Measurements from ENCODE around the gene SCYL3. TPM values are rescaled to one million over a fixed set of nuclear protein-coding genes. Genes with fewer than 3 reads are reported as not detected.

Gene SCYL3
- polyA plus RNA-seq, 4 donors: 4.4 to 15.3 (median 5.7) TPM

- Histone ChIP-seq H3K9me3 (ENCODE audit: control insufficient read depth in 2 of 2, insufficient read depth in 1 of 2, low read depth in 1 of 2, low read length in 1 of 2) (peaks cover 0 to 4% of the 10 kb centered on the region in 2 donors), H3K36me3 (ENCODE audit: control insufficient read depth in 3 of 3, insufficient read depth in 2 of 3, low read depth in 1 of 3, low read length in 3 of 3) (no peaks in the 10 kb centered on the region), H3K27ac (ENCODE audit: low read depth in 1 of 3, low read length in 2 of 3) (no peak overlapping the region), H3K27me3 (ENCODE audit: control insufficient read depth in 3 of 3, insufficient read depth in 3 of 3, low read length in 3 of 3) (no peaks in the 10 kb centered on the region), H3K4me3 (ENCODE audit: low read depth in 1 of 3, low read length in 3 of 3) (no peak overlapping the region), H3K4me1 (ENCODE audit: control insufficient read depth in 3 of 3, insufficient read depth in 2 of 3, low read depth in 1 of 3, low read length in 2 of 3) (no peaks in the 10 kb centered on the region)
- DNase-seq (no peak), FAIRE-seq (no peak)
- WGBS, 3 donors: 90 to 91% (median 90%) methylated on average over 16 of the region's 16 CpGs
Measured at GRCh38 chr1:169909499-169909898, 15.8 kb upstream of the SCYL3 start.

DNA sequence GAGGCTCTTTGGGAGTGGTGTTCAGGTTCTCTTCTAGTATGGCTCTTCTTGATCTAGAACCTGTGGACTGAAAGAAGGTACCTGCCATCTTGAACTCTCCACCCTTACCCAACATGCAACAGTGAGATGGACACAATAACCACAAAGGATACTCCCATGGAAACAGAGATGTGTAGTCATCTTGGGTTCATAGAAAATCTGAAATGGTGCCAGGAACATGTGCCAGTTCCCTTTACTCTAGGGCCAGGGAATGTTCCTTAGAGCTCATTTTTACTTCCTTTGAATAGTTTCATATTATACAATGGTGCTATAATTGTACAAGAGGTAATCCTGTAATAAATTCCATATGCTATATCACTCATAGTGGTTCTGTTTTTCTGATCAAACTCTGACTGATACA lies 13.2 kb upstream of the SCYL3 start:
- Histone ChIP-seq H3K9me3 (ENCODE audit: control insufficient read depth in 2 of 2, insufficient read depth in 1 of 2, low read depth in 1 of 2, low read length in 1 of 2) (peaks cover 0 to 4% of the 10 kb centered on the region in 2 donors), H3K27ac (ENCODE audit: low read depth in 1 of 3, low read length in 2 of 3) (no peak overlapping the region), H3K27me3 (ENCODE audit: control insufficient read depth in 3 of 3, insufficient read depth in 3 of 3, low read length in 3 of 3) (no peaks in the 10 kb centered on the region), H3K4me3 (ENCODE audit: low read depth in 1 of 3, low read length in 3 of 3) (no peak overlapping the region), H3K36me3 (ENCODE audit: control insufficient read depth in 3 of 3, insufficient read depth in 2 of 3, low read depth in 1 of 3, low read length in 3 of 3) (no peaks in the 10 kb centered on the region), H3K4me1 (ENCODE audit: control insufficient read depth in 3 of 3, insufficient read depth in 2 of 3, low read depth in 1 of 3, low read length in 2 of 3) (peaks cover 0 to 4% (median 0%) of the 10 kb centered on the region in 3 donors)
- DNase-seq (no peak), FAIRE-seq (no peak)

- no peak overlapping the region for H3K27ac ChIP-seq (ENCODE audit: low read depth in 1 of 3, low read length in 2 of 3)
- H3K9me3 ChIP-seq (ENCODE audit: control insufficient read depth in 2 of 2, insufficient read depth in 1 of 2, low read depth in 1 of 2, low read length in 1 of 2): no peaks in the 10 kb centered on the region
- FAIRE-seq (no peak), DNase-seq (no peak)
- 85 to 96% (median 93%) methylated on average over 1 of the region's 1 CpG for WGBS, 3 donors
- no peak overlapping the region for H3K4me3 ChIP-seq (ENCODE audit: low read depth in 1 of 3, low read length in 3 of 3)
- no peaks in the 10 kb centered on the region for H3K36me3 ChIP-seq (ENCODE audit: control insufficient read depth in 3 of 3, insufficient read depth in 2 of 3, low read depth in 1 of 3, low read length in 3 of 3)
- H3K4me1 ChIP-seq (ENCODE audit: control insufficient read depth in 3 of 3, insufficient read depth in 2 of 3, low read depth in 1 of 3, low read length in 2 of 3): peaks cover 0 to 13% (median 2%) of the 10 kb centered on the region in 3 donors
- no peaks in the 10 kb centered on the region for H3K27me3 ChIP-seq (ENCODE audit: control insufficient read depth in 3 of 3, insufficient read depth in 3 of 3, low read length in 3 of 3)
Measured at GRCh38 chr1:169904834-169905233, 11.1 kb upstream of the SCYL3 start.

- Histone ChIP-seq H3K27me3 (ENCODE audit: control insufficient read depth in 3 of 3, insufficient read depth in 3 of 3, low read length in 3 of 3) (peaks cover 0 to 2% (median 0%) of the 10 kb centered on the region in 3 donors), H3K9me3 (ENCODE audit: control insufficient read depth in 2 of 2, insufficient read depth in 1 of 2, low read depth in 1 of 2, low read length in 1 of 2) (no peaks in the 10 kb centered on the region), H3K36me3 (ENCODE audit: control insufficient read depth in 3 of 3, insufficient read depth in 2 of 3, low read depth in 1 of 3, low read length in 3 of 3) (no peaks in the 10 kb centered on the region), H3K4me3 (ENCODE audit: low read depth in 1 of 3, low read length in 3 of 3) (no peak overlapping the region), H3K27ac (ENCODE audit: low read depth in 1 of 3, low read length in 2 of 3) (no peak overlapping the region), H3K4me1 (ENCODE audit: control insufficient read depth in 3 of 3, insufficient read depth in 2 of 3, low read depth in 1 of 3, low read length in 2 of 3) (peaks cover 0 to 13% (median 2%) of the 10 kb centered on the region in 3 donors)
- FAIRE-seq (no peak), DNase-seq (no peak)
- 53 to 58% (median 55%) methylated on average over 5 of the region's 5 CpGs for WGBS, 3 donors
Measured at GRCh38 chr1:169902751-169903150, 9.1 kb upstream of the SCYL3 start.

- Histone ChIP-seq H3K27ac (ENCODE audit: low read depth in 1 of 3, low read length in 2 of 3) (peak overlapping the region in 1 of 3 donors; percentile 55), H3K9me3 (ENCODE audit: control insufficient read depth in 2 of 2, insufficient read depth in 1 of 2, low read depth in 1 of 2, low read length in 1 of 2) (no peaks in the 10 kb centered on the region), H3K4me1 (ENCODE audit: control insufficient read depth in 3 of 3, insufficient read depth in 2 of 3, low read depth in 1 of 3, low read length in 2 of 3) (peaks cover 0 to 13% (median 2%) of the 10 kb centered on the region in 3 donors), H3K36me3 (ENCODE audit: control insufficient read depth in 3 of 3, insufficient read depth in 2 of 3, low read depth in 1 of 3, low read length in 3 of 3) (no peaks in the 10 kb centered on the region), H3K27me3 (ENCODE audit: control insufficient read depth in 3 of 3, insufficient read depth in 3 of 3, low read length in 3 of 3) (peaks cover 0 to 2% (median 0%) of the 10 kb centered on the region in 3 donors), H3K4me3 (ENCODE audit: low read depth in 1 of 3, low read length in 3 of 3) (no peak overlapping the region)
- FAIRE-seq (no peak), DNase-seq (peak; percentile 58 to 67)
Measured at GRCh38 chr1:169901115-169901514, 7.4 kb upstream of the SCYL3 start.

- Histone ChIP-seq H3K4me3 (ENCODE audit: low read depth in 1 of 3, low read length in 3 of 3) (no peak overlapping the region), H3K27ac (ENCODE audit: low read depth in 1 of 3, low read length in 2 of 3) (peak overlapping the region in 1 of 3 donors; percentile 55), H3K9me3 (ENCODE audit: control insufficient read depth in 2 of 2, insufficient read depth in 1 of 2, low read depth in 1 of 2, low read length in 1 of 2) (no peaks in the 10 kb centered on the region), H3K27me3 (ENCODE audit: control insufficient read depth in 3 of 3, insufficient read depth in 3 of 3, low read length in 3 of 3) (peaks cover 0 to 2% (median 0%) of the 10 kb centered on the region in 3 donors), H3K36me3 (ENCODE audit: control insufficient read depth in 3 of 3, insufficient read depth in 2 of 3, low read depth in 1 of 3, low read length in 3 of 3) (no peaks in the 10 kb centered on the region), H3K4me1 (ENCODE audit: control insufficient read depth in 3 of 3, insufficient read depth in 2 of 3, low read depth in 1 of 3, low read length in 2 of 3) (peaks cover 0 to 13% (median 2%) of the 10 kb centered on the region in 3 donors)
- FAIRE-seq (no peak), DNase-seq (peak; percentile 23 to 59)
Measured at GRCh38 chr1:169900571-169900970, 6.9 kb upstream of the SCYL3 start.

- Histone ChIP-seq H3K4me3 (ENCODE audit: low read depth in 1 of 3, low read length in 3 of 3) (no peak overlapping the region), H3K9me3 (ENCODE audit: control insufficient read depth in 2 of 2, insufficient read depth in 1 of 2, low read depth in 1 of 2, low read length in 1 of 2) (no peaks in the 10 kb centered on the region), H3K36me3 (ENCODE audit: control insufficient read depth in 3 of 3, insufficient read depth in 2 of 3, low read depth in 1 of 3, low read length in 3 of 3) (no peaks in the 10 kb centered on the region), H3K27me3 (ENCODE audit: control insufficient read depth in 3 of 3, insufficient read depth in 3 of 3, low read length in 3 of 3) (peaks cover 0 to 2% (median 0%) of the 10 kb centered on the region in 3 donors), H3K27ac (ENCODE audit: low read depth in 1 of 3, low read length in 2 of 3) (no peak overlapping the region), H3K4me1 (ENCODE audit: control insufficient read depth in 3 of 3, insufficient read depth in 2 of 3, low read depth in 1 of 3, low read length in 2 of 3) (peaks cover 0 to 14% (median 2%) of the 10 kb centered on the region in 3 donors)
- WGBS, 3 donors: 63 to 78% (median 70%) methylated on average over 4 of the region's 4 CpGs
- FAIRE-seq (no peak), DNase-seq (peak in 1 of 2 donors; percentile 13)
Measured at GRCh38 chr1:169899519-169900217, 6.0 kb upstream of the SCYL3 start.

DNA sequence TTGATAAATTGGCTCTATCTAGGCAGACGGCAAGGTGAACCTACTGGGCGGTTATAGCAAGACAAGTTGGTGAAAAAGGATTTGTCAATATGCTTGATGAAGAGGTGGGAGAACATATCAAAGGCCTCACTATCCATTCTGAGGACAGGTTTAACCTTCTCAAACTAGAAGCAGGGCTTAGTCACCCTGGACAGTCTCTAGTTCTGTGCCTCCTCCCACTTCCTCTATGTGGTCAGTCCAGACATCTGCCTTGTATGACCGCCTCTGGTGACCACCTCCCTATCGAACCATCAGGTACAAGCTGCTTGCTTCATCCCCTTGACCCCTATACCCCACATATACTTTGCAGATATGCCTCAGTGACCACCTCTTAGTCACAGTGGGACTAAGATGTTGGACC lies 2.3 kb upstream of the SCYL3 start:
- Histone ChIP-seq H3K27me3 (ENCODE audit: control insufficient read depth in 3 of 3, insufficient read depth in 3 of 3, low read length in 3 of 3) (peaks cover 0 to 2% (median 0%) of the 10 kb centered on the region in 3 donors), H3K4me3 (ENCODE audit: low read depth in 1 of 3, low read length in 3 of 3) (no peak overlapping the region), H3K27ac (ENCODE audit: low read depth in 1 of 3, low read length in 2 of 3) (no peak overlapping the region), H3K36me3 (ENCODE audit: control insufficient read depth in 3 of 3, insufficient read depth in 2 of 3, low read depth in 1 of 3, low read length in 3 of 3) (no peaks in the 10 kb centered on the region), H3K9me3 (ENCODE audit: control insufficient read depth in 2 of 2, insufficient read depth in 1 of 2, low read depth in 1 of 2, low read length in 1 of 2) (no peaks in the 10 kb centered on the region), H3K4me1 (ENCODE audit: control insufficient read depth in 3 of 3, insufficient read depth in 2 of 3, low read depth in 1 of 3, low read length in 2 of 3) (peaks cover 2 to 19% (median 11%) of the 10 kb centered on the region in 3 donors)
- DNase-seq: no peak
- no peak for FAIRE-seq
- WGBS, 3 donors: 84 to 94% (median 86%) methylated on average over 4 of the region's 4 CpGs
